ENCODE results near the gene CDYL. TPM values are rescaled to one million over a fixed set of nuclear protein-coding genes. Genes with fewer than 3 reads are reported as not detected.

The CDYL gene
- polyA plus RNA-seq, 1 experiment: 21.9 TPM

DNA sequence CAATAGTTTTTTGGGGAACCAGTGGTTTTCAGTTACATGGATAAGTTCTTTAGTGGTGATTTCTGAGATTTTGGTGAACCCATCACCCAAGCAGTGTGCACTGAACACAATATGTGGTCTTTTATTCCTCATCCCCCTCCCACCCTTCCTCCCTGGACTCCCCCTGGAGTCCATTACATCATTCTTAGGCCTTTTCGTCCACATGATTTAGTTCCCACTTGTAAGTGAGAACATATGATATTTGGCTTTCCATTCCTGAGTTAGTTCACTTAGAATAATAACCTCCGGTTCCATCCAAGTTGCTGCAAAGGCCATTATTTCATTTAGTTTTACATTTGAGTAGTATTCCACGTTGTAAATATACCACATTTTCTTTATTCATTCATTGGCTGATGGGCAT is 199.3 kb downstream of the CDYL start:
- H3K36me3 ChIP-seq (ENCODE audit: control insufficient read depth, insufficient read depth, low read length): no peaks in the 10 kb centered on the region
- H3K27me3 ChIP-seq (ENCODE audit: control insufficient read depth, insufficient read depth, low read length): peaks cover 6% of the 10 kb centered on the region
- no peak for DNase-seq (ENCODE audit: low read depth)
- TF ChIP-seq, protein P1, sequence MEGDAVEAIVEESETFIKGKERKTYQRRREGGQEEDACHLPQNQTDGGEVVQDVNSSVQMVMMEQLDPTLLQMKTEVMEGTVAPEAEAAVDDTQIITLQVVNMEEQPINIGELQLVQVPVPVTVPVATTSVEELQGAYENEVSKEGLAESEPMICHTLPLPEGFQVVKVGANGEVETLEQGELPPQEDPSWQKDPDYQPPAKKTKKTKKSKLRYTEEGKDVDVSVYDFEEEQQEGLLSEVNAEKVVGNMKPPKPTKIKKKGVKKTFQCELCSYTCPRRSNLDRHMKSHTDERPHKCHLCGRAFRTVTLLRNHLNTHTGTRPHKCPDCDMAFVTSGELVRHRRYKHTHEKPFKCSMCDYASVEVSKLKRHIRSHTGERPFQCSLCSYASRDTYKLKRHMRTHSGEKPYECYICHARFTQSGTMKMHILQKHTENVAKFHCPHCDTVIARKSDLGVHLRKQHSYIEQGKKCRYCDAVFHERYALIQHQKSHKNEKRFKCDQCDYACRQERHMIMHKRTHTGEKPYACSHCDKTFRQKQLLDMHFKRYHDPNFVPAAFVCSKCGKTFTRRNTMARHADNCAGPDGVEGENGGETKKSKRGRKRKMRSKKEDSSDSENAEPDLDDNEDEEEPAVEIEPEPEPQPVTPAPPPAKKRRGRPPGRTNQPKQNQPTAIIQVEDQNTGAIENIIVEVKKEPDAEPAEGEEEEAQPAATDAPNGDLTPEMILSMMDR (IDR thresholded peaks at IDR 0.05; ENCODE audit: insufficient read depth, low read depth, low read length): no peak
- H3K4me3 ChIP-seq (ENCODE audit: low read depth, low read length): no peak overlapping the region
- POLR2A ChIA-PET: no interaction called here
- CTCF ChIA-PET: interaction anchor here (1.7 kb wide), 1 partner anchor 10 kb away, joined by 5 read pairs; no protein-coding TSS in a partner anchor

DNA sequence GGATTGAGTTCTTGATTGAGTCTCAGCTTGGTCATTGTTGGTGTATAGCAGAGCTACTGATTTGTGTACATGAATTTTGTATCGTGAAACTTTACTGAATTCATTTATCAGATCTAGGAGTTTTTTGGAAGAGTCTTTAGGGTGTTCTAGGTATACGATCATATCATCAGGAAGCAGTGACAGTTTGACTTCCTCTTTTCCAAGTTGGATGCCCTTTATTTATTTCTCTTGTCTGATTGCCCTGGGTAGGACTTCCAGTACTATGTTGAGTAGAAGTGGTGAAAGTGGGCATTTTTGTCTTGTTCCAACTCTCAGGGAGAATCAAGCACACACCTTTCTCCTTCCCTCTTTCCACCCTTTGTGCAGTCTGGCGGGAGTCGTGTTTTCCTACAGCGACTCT is 201.3 kb downstream of the CDYL start:
- ChIA-PET POLR2A (no interaction called here), CTCF (no interaction called here)
- TF ChIP-seq, protein P1 (IDR thresholded peaks at IDR 0.05; ENCODE audit: insufficient read depth, low read depth, low read length): no peak
- Histone ChIP-seq H3K36me3 (ENCODE audit: control insufficient read depth, insufficient read depth, low read length) (no peaks in the 10 kb centered on the region), H3K27me3 (ENCODE audit: control insufficient read depth, insufficient read depth, low read length) (no peaks in the 10 kb centered on the region; the same call in 1 of the 2 replicates), H3K4me3 (ENCODE audit: low read depth, low read length) (no peak overlapping the region)
- no peak for DNase-seq (ENCODE audit: low read depth)

DNA sequence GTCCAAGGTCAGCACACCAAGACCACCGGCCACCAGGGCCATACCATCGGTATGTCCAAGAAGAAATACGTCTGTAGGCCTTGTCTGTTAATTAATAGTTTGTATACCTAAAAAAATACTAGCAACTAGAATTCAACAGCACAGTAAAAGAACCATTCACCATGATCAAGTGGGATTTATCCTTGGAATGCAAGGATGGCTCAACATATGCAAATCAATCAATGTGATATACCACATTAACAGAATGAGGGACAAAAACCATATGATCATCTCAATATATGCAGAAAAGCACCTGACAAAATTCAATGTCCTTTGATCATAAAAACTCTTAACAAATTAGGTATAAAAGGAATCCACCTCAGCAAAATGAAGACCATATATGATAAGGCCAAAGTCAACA is 203.2 kb downstream of the CDYL start:
- CTCF ChIA-PET: no interaction called here
- POLR2A ChIA-PET: no interaction called here

DNA sequence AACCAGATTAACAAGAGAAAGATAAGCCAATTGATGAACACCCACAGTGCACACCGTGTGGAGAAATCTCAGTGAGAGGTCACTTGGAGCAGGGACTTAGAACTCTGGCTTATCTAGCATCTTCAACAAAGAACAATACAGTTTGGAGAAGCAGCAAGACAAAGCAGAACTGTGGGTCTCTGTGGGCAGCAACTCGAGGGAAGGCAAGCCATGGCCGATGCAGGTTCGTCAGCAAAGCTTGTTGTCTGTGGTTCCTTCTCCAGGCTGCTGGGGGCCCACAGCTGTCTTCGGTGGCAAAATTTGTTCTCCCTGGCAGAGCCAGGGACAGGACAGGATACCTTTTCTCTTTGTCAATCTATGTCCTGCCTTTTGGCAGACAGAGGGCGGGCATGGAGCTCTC is 205.6 kb downstream of the CDYL start:
- ChIA-PET CTCF (interaction anchor here (1.3 to 1.7 kb wide), 2 partner anchors 8 to 22 kb away, joined by 3 to 5 read pairs; partner anchors contain the start of gene RPP40), POLR2A (no interaction called here)
- Histone ChIP-seq H3K4me3 (ENCODE audit: low read depth, low read length) (no peak overlapping the region), H3K27me3 (ENCODE audit: control insufficient read depth, insufficient read depth, low read length) (no peaks in the 10 kb centered on the region; the same call in 1 of the 2 replicates), H3K36me3 (ENCODE audit: control insufficient read depth, insufficient read depth, low read length) (no peaks in the 10 kb centered on the region)
- DNase-seq (ENCODE audit: low read depth): no peak
- TF ChIP-seq, protein P1 (IDR thresholded peaks at IDR 0.05; ENCODE audit: insufficient read depth, low read depth, low read length): no peak

More for the DNA sequence above, 203.2 kb downstream of the CDYL start:
- Histone ChIP-seq H3K36me3 (ENCODE audit: control insufficient read depth, insufficient read depth, low read length) (no peaks in the 10 kb centered on the region), H3K4me3 (ENCODE audit: low read depth, low read length) (no peak overlapping the region), H3K27me3 (ENCODE audit: control insufficient read depth, insufficient read depth, low read length) (no peaks in the 10 kb centered on the region; the same call in 1 of the 2 replicates)
- TF ChIP-seq, protein P1 (IDR thresholded peaks at IDR 0.05; ENCODE audit: insufficient read depth, low read depth, low read length): no peak
- DNase-seq (ENCODE audit: low read depth): no peak

DNA sequence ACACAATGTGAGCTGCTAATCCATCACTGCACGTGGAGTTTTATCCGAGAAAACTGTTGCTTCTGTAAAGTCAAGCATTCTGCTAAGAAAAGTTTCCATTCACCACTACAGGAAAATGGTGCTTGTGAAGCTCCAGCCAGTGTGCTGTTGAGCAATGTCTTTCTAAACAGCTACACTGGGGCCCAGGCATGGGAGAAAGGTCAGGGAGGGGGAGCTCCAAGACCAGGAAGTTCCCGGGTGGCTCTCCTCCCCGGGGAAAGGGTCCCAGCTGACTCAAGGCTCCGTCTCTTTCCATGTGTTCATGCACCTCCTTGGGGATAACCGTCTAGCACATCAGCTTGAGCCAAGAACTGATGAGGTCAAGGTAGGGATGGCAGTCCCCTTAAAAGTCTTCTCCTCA is 207.1 kb downstream of the CDYL start:
- Histone ChIP-seq H3K36me3 (ENCODE audit: control insufficient read depth, insufficient read depth, low read length) (no peaks in the 10 kb centered on the region), H3K4me3 (ENCODE audit: low read depth, low read length) (no peak overlapping the region), H3K27me3 (ENCODE audit: control insufficient read depth, insufficient read depth, low read length) (0 out of 2 replicates have a peak, but pooled peaks cover 1% of the 10 kb centered on the region)
- CTCF ChIA-PET: interaction anchor here (0.8 to 1.7 kb wide), 2 partner anchors 12 to 20 kb away, joined by 5 read pairs; partner anchors contain the start of gene RPP40
- POLR2A ChIA-PET: interaction anchor here (0.6 kb wide), 1 partner anchor 9 kb away, joined by 7 read pairs; no protein-coding TSS in a partner anchor
- TF ChIP-seq, protein P1 (IDR thresholded peaks at IDR 0.05; ENCODE audit: insufficient read depth, low read depth, low read length): no peak
- DNase-seq (ENCODE audit: low read depth): no peak
